Measurements from ENCODE around the gene MRPL1.
A peak's percentile ranks its signal among the peaks of the same experiment; 100 is the strongest.

Gene MRPL1

DNA sequence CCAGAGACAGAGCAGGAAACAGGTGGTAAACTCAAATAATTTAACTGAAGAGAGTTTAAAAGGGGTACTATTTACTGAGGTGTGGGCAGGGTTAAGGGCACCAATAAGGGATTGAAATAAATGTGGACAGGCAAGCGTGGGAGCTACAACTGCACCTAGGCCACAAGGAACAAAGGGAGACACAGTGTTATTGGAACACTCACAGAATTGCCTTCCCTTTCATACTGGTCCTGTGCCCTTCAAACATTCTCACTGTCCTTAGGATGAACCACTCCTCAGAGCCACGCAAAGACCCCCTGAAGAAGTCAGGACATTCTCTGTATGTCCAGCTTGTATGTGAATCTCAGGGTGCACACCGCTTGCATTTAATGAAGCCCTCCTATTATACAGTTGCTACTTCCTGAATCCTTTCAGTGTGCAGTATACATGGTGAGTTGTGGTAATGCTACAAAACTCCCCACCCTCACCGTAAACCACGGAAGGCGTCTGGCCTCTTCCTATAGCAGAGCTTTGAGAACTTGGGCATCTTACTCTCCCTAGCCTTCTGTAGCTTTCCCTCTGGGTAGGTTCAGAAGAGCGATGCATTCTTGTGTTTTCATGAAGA lies 9.6 kb upstream of the MRPL1 start:
- DNase-seq = peak; percentile 77

GRCh38 chr4:77854431-77855111 lies 8.1 kb upstream of the MRPL1 start:
- peak; percentile 72 for DNase-seq

DNA sequence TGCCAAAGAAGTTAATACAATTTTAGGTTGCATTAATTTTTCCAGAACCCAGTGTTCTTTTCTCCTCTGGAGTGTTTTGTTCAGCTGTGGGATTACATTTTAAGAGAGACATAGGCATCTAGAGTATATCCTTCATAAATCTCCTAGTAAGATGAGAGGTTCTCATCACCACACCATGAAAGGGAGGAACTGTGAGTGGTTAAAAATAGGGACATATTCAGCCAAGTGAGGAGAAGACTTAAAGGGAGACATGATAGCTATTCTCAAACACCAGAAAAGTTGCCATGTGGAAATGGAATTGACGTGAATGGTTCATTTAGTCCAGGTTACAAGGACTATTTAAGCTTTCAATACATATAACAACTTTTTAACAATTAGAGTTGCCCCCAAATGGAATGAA lies 6.5 kb upstream of the MRPL1 start:
- no peak for DNase-seq

DNA sequence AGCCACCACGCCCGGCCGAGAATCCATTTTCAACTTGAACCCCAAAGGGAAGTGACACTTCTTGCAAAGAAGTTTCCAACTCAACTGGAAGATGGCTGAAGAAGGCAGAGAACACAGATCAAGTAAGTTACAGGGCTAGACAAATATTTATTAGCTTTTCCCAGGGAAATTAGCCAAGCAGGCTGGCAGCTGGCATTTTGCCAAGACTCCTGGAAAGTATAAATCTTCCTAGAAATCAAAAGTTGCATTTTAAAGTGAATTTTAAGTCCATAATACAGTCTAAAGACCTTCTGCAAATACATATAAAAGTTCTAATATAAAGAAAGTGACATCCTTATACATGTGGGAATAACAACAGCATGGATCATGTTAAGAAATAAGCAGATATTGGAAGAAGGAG lies 3.4 kb upstream of the MRPL1 start:
- no peak for DNase-seq

DNA sequence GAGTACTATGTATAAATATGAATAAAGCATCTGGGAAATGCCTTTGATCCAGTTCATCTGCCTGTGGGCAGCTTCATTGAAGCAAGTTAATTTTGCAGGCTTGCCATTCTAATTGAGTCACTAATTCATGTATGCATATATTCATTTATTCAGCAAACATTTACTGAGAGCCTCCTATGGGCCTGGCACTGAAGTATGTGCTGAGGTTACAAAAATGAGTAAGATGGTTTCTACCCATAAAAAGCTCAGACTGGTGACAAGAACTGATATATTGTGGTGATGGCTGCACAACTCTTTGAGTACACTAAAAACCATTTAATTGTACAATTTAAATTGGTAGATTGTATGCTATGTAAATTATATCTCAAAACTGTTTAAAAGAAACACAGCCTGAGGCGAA lies 1.1 kb upstream of the MRPL1 start:
- peak; percentile 69 for DNase-seq

DNA sequence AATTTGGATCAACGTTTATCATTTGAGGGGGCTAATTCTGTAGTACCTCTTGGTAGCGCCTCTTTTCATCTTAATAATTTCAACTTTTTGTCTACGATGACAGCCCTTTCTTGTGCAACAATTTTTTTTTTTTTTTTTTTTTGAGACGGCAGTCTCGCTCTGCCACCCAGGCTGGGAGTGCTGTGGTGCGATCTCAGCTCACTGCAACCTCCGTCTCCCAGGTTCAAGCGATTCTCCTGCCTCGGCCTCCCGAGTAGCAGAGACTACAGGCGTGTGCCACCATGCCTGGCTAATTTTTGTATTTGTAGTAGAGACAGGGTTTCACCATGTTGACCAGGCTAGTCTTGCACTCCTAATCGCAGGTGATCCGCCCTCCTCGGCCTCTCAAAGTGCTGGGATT lies 711 bp downstream of the MRPL1 start:
- peak; percentile 12 for DNase-seq

- no peak for DNase-seq
Observed at GRCh38 chr4:77865259-77865658, 2.6 kb downstream of the MRPL1 start.

- DNase-seq = no peak
Observed at GRCh38 chr4:77872723-77873445, 10.3 kb downstream of the MRPL1 start.

DNA sequence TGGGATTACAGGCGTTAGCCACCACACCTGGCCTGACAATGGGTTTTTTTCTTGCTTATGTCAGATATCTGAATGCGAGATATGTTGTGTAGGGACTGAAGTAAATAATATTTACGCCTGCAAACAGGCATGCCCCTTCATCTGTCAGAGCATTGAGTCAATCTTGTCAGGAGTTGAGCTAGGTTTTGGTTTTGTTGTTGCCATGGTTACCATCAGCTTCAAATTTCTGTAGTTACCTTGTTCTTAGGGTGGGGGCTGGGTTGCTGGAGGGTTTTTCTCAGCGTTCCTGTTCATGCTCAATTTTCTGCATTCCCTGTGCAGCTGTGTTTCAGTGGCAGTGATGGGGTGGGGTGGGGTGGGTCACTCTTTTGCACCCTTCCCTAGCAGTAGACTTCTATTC lies 14.5 kb downstream of the MRPL1 start:
- no peak for DNase-seq

GRCh38 chr4:77877771-77878565 lies 15.3 kb downstream of the MRPL1 start:
- DNase-seq = no peak

GRCh38 chr4:77880784-77881183 lies 18.2 kb downstream of the MRPL1 start:
- DNase-seq = no peak

GRCh38 chr4:77881460-77882295 lies 19.0 kb downstream of the MRPL1 start:
- no peak for DNase-seq

- no peak for DNase-seq
Observed at GRCh38 chr4:77893451-77893850, 30.8 kb downstream of the MRPL1 start.

DNA sequence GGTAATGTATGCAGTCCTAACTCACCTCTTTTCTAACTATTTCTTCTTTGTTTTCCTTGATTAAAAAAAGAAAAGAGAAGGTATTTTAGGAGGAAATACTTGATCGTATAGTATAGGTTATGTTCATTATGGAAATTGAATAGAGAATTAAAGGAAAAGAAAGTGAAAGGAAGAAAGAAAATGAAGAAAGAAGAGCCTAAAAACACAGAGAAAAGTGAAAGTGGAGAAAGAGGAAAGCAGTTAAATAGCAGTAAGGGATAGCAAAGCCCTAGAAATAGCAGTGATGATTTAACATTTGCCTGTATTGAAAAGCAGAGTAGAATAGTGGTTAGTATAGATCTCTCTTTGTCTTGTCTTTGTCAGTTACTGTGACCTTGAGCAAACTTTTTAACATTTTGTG lies 37.0 kb downstream of the MRPL1 start:
- no peak for DNase-seq

DNA sequence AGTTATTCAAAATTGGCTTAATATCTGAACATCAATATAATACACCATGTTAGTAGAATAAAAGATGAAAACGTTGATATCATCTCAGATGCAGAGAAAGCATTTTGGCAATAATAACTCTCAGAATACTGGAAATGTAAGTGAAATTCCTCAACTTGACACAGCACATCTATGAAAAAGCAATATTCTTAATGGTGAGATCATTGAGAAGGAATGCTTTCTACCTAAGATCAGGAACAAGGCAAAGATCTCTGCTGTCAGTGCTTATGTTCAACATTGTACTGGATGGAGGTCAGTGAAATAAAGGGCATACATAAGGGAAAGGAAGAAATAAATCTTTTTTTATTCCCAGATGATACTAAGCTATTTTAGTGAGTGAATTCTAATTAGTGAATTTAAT lies 40.6 kb downstream of the MRPL1 start:
- no peak for DNase-seq

DNA sequence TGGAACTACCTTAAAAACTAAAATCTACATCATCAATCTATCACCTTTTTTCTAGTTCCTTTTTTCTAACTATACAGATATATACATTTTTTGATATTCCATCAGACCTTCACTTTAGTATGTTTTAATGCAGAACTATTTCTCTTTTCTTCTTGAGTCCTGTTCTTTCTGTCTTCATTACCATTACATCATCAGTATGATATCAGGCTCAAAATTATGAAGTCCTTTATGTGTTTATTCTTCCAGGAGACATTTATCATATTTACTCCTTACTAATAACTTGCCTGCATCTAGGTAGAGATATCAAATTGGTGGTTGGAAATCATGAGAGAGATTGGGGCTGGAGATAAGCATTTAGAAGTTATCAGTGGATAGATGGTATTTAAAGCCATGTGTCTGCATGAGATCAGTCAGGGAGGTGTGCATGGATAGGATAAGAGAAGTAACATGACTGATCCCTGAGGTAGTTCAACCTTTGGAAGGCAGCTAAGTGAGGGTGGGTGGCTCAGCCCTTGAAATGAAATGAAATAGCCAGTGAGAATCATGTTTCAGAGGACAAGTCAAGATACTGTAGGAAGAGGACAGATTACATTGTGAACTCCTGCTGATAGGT lies 43.1 kb downstream of the MRPL1 start:
- DNase-seq = no peak

DNA sequence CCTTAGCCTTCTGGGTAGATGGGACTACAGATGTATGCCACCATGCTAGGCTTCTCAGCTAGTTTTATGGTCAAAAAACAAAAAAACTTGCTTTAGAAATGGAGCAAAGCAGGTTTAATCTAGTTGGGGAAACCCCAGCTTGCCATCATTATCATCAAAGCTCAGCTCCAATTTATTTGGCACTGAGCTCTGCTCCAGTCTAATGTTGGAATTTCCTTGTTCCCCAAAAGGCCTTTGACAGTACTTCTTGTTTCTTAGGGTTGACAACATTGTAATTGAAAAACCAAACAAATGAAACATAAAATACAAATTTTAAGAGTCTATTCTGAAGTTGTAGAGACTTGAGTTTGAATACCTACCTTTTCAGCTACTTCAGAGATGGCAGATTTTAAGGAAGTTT lies 48.0 kb downstream of the MRPL1 start:
- DNase-seq = no peak

GRCh38 chr4:77911091-77911490 lies 48.5 kb downstream of the MRPL1 start:
- no peak for DNase-seq

- DNase-seq = no peak
Observed at GRCh38 chr4:77911842-77912450, 49.3 kb downstream of the MRPL1 start.

DNA sequence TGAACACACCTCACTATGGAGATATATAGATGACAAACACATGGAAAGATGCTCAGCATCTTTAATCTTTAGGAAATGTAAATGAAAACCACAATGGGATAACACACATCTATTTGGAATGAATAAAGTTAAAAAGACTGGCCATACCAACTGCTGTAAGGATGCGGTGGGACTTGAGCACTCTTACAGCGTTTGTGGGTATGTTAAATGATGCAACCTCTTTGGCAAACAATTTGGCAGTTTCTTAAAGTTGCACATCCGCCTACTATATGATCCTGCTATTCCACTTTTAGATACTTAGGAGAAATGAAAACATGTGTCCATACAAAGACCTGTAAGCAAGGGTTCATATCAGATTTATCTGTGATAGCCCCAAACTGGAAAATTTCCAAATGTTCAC lies 50.7 kb downstream of the MRPL1 start:
- no peak for DNase-seq

GRCh38 chr4:77917075-77917474 lies 54.4 kb downstream of the MRPL1 start:
- no peak for DNase-seq

DNA sequence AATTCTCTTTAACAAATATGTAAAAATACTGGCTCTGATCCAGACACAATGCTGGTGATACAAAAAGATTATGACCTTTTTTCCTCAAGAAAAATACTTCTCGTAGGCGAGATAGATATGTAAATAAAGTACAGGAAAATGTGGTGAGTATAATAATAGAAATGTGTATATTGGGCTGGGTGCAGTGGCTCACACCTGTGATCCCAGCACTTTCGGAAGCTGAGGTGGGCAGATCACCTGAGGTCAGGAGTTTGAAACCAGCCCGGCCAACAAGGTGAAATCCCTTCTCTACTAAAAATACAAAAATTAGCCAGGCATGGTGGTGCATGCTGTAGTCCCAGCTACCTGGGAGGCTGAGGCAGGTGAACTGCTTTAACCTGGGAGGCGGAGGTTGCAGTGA lies 55.0 kb downstream of the MRPL1 start:
- DNase-seq = no peak
